Measurements from ENCODE around the gene SENP5. TPM values are rescaled to one million over a fixed set of nuclear protein-coding genes. Genes with fewer than 3 reads are reported as not detected.

SENP5 gene
- total and polyA plus RNA-seq, 9 of the 15 experiments (the other 6 are each of a cell fraction or from before 2014, with no cell fraction given), result 18.3 to 59.7 (median 35.8) TPM

- TF ChIP-seq HIVEP1 (CRISPR knock-in tag; IDR thresholded peaks at IDR 0.05), result 0 out of 2 replicates have a peak, but pooled peaks have one; percentile 22
- no peak for TF ChIP-seq ATF2 (CRISPR knock-in tag; IDR thresholded peaks at IDR 0.05)
- no peak for TF ChIP-seq HMBOX1 (IDR thresholded peaks at IDR 0.05)
- TF ChIP-seq XRCC3 (IDR thresholded peaks at IDR 0.05), result no peak
- TF ChIP-seq NFIC (IDR thresholded peaks at IDR 0.05), result no peak
- TF ChIP-seq SRSF7 (optimal IDR thresholded peaks at IDR 0.05; ENCODE audit: low read depth, low read length), result no peak
- no peak for TF ChIP-seq BRF2 (IDR thresholded peaks at IDR 0.05; ENCODE audit: borderline replicate concordance, insufficient read depth, insufficient read length)
- no peak for TF ChIP-seq RBM34 (IDR thresholded peaks at IDR 0.05; ENCODE audit: borderline replicate concordance, insufficient read depth, low read length)
- 0 out of 2 replicates have a peak, but pooled peaks have one; percentile 33 for TF ChIP-seq IFI16 (CRISPR knock-in tag; IDR thresholded peaks at IDR 0.05)
- TF ChIP-seq FOSL1 (tag; conservative IDR thresholded peaks at IDR 0.05), result 0 out of 2 replicates have a peak, but pooled peaks have one; percentile 33
- TF ChIP-seq ZBTB26 (CRISPR knock-in tag; IDR thresholded peaks at IDR 0.05), result 0 out of 2 replicates have a peak, but pooled peaks have one; percentile 49
- TF ChIP-seq HMGN3 (IDR thresholded peaks at IDR 0.05; ENCODE audit: borderline replicate concordance, extremely low read depth, insufficient read length, low read depth, low read length), result no peak
- 0 out of 2 replicates have a peak, but pooled peaks have one; percentile 18 for TF ChIP-seq ELF4 (CRISPR knock-in tag; IDR thresholded peaks at IDR 0.05)
- peak in 1 of 3 experiments; percentile 87; a peak in 3 of 6 replicates for TF ChIP-seq ZBTB11 (CRISPR knock-in tag; IDR thresholded peaks at IDR 0.05)
- no peak for TF ChIP-seq CBFA2T3 (IDR thresholded peaks at IDR 0.05)
Observed at GRCh38 chr3:196969134-196969659, 101.5 kb downstream of the SENP5 start (continued).

Measured in K562 (cell line).